ENCODE results near the gene ITPRIP.

- TF ChIP-seq CTCF (IDR thresholded peaks at IDR 0.05) (no peak), POLR2A (IDR thresholded peaks at IDR 0.05) (peak in 1 of 2 donors; percentile 45)
Measured at GRCh38 chr10:104325436-104326435, 12.5 kb downstream of the ITPRIP start.
